Tibial artery (tissue), 4 donors: ENCODE measurements around the gene C6orf52.
"Not testable (repeated sequence)": the region's sequence is repeated elsewhere in the genome, so short reads cannot be mapped to it uniquely, and the experiment has no call there.

Experiments used
- DNase-seq, 2 donors: peaks; one replicate each; pipeline ENCODE4 v3.0.0-alpha.2; 2019
- H3K27ac ChIP-seq, 2 donors: fragments of 200-600 bp; sonication (generic) in 1 of 2; 1 replicate in 1 of 2; 2 replicates in 1 of 2; pipeline ENCODE4 v1.5.1; 2018 to 2019; ENCODE audit warnings: mild to moderate bottlenecking in 1 of 2
- H3K27me3 ChIP-seq, 2 donors: fragments of 200-600 bp; sonication (generic) in 1 of 2; one replicate each; pipeline versions ENCODE4 v1.5.1 to v1.6.0; 2016 to 2019
- H3K36me3 ChIP-seq, 3 donors: fragments of 200-600 bp; sonication (generic) in 2 of 3; one replicate each; pipeline ENCODE4 v1.5.1; 2016 to 2019; ENCODE audit warnings: mild to moderate bottlenecking in 2 of 3
- H3K4me1 ChIP-seq, 4 donors: fragments of 200-600 bp; sonication (generic) in 2 of 4; 1 replicate in 3 of 4; 2 replicates in 1 of 4; pipeline ENCODE4 v1.5.1; 2016 to 2019
- H3K4me3 ChIP-seq, 2 donors: fragments of 200-600 bp; sonication (generic) in 1 of 2; 1 replicate in 1 of 2; 2 replicates in 1 of 2; pipeline ENCODE4 v1.5.1; 2018 to 2019; ENCODE audit warnings: mild to moderate bottlenecking in 2 of 2
- H3K9me3 ChIP-seq, 3 donors: fragments of 200-600 bp; sonication (generic) in 1 of 3; one replicate each; pipeline ENCODE4 v1.5.1; 2016 to 2019
- intact Hi-C: fragments of 100-400 bp; cut with DNase I; formaldehyde crosslinking; loops from one replicate; pipeline ENCODE4 v1.15.0; 2023; ENCODE audit warnings: low total_unique reads
- TF ChIP-seq, protein P1 (sequence below), 2 experiments: fragments of 200-600 bp in 1 of 2; fragments of 450-650 bp in 1 of 2; IDR thresholded peaks; one replicate each; pipeline ENCODE4 v1.5.1; 2017 to 2019; ENCODE audit warnings: antibody characterized with exemption in 2 of 2, mild to moderate bottlenecking in 1 of 2, moderate library complexity in 1 of 2

Gene C6orf52

DNA sequence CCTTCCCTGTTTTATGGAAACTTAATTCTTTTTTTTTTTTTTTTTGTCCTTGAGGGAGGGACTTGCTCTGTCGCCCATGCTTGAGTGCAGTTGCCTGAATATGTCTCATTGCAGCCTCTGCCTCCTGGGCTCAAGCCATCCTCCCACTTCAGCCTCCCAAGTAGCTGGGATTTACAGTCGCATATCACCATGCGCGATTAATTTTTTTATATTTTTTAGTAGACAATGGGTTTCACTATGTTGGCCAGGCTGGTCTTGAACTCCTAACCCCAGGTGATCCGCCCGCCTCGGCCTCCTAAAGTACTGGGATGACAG is 29.1 kb upstream of the C6orf52 start:
- Histone ChIP-seq H3K27me3 (no peaks in the 10 kb centered on the region), H3K27ac (peak overlapping the region; percentile 78 to 92), H3K4me1 (peaks cover 7 to 47% (median 27%) of the 10 kb centered on the region in 4 donors), H3K9me3 (no peaks in the 10 kb centered on the region), H3K4me3 (peak overlapping the region; percentile 71 to 73), H3K36me3 (peaks cover 0 to 33% (median 12%) of the 10 kb centered on the region in 3 donors)
- no peak for DNase-seq
- TF ChIP-seq, protein P1, sequence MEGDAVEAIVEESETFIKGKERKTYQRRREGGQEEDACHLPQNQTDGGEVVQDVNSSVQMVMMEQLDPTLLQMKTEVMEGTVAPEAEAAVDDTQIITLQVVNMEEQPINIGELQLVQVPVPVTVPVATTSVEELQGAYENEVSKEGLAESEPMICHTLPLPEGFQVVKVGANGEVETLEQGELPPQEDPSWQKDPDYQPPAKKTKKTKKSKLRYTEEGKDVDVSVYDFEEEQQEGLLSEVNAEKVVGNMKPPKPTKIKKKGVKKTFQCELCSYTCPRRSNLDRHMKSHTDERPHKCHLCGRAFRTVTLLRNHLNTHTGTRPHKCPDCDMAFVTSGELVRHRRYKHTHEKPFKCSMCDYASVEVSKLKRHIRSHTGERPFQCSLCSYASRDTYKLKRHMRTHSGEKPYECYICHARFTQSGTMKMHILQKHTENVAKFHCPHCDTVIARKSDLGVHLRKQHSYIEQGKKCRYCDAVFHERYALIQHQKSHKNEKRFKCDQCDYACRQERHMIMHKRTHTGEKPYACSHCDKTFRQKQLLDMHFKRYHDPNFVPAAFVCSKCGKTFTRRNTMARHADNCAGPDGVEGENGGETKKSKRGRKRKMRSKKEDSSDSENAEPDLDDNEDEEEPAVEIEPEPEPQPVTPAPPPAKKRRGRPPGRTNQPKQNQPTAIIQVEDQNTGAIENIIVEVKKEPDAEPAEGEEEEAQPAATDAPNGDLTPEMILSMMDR (IDR thresholded peaks at IDR 0.05) = no peak
- intact Hi-C loops = loop anchor here (2.0 kb wide), 1 partner anchor 29 kb away; the partner anchor contains the start of genes C6orf52 and PAK1IP1

DNA sequence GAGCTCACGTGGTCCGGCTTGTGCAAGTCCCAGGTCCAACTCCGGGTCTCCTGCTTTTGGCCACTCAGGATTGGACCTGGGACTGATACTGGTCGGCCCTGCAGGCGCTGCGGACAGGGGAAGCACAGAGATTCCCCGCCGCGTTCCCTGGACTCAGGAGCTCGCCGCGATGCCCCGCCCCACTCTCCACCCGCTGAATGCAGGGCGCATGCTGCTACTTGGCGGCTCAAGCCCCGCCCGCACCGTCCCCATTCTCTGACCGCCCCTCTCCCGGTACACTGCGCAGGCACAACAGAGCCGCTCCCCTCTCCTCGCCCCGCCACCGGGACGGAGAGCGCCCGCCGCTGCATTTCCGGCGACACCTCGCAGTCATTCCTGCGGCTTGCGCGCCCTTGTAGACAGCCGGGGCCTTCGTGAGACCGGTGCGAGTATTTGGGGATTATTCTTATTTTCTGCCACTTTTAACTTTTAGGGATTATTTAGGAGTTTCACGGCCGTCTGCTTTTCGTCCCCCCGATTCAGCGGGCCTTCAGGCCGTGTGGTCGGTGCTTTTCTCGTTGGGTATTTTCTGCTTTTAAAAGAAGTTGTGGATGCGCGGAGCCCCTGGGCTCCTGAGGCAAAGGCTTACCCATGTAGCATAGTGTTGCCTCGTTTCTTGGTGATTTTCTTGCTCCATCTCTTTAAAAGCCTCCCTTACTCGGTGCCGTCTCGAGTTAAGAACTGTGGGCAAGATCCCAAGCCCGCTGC is 28.6 kb upstream of the C6orf52 start, which contains the start of gene TMEM14C:
TSS of gene TMEM14C (plus strand) at position 251 of the 747 bp plus-strand sequence. CDS start 1,544 bp downstream, outside the sequence.
- H3K4me3 ChIP-seq = peak within 1 kb of the TSS; percentile 71 to 73
- TF ChIP-seq, protein P1 (IDR thresholded peaks at IDR 0.05) = no peak
- peak; percentile 100 for DNase-seq
- H3K36me3 ChIP-seq = peaks cover 0 to 28% (median 7%) of the 10 kb centered on the region in 3 donors
- no peaks in the 10 kb centered on the region for H3K27me3 ChIP-seq
- no peaks in the 10 kb centered on the region for H3K9me3 ChIP-seq
- H3K4me1 ChIP-seq = peaks cover 7 to 47% (median 27%) of the 10 kb centered on the region in 4 donors
- intact Hi-C loops = loop anchor here (1.0 to 2.0 kb wide), 2 partner anchors 24 to 28 kb away; partner anchors contain the start of genes C6orf52, PAK1IP1 and TMEM14B
- H3K27ac ChIP-seq = peak within 1 kb of the TSS; percentile 78 to 92

DNA sequence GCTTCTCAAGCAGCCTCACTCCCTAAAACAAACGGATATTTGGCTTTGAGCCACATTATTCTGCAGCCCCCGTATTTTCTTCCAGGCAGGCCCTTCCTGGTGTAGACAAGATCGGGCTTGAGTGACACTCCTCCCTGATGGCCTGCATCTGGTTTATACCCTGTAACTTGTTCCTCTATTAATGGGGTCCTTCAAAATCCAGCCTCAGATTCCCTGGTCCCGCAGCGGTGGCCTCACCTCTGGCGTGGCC is 28.1 kb upstream of the C6orf52 start:
- Histone ChIP-seq H3K4me3 (peak overlapping the region; percentile 71 to 73), H3K27me3 (no peaks in the 10 kb centered on the region), H3K9me3 (no peaks in the 10 kb centered on the region), H3K4me1 (peaks cover 7 to 47% (median 27%) of the 10 kb centered on the region in 4 donors), H3K36me3 (peaks cover 0 to 23% (median 6%) of the 10 kb centered on the region in 3 donors), H3K27ac (peak overlapping the region; percentile 78 to 92)
- no peak for DNase-seq
- intact Hi-C loops = loop anchor here (1.0 to 2.0 kb wide), 2 partner anchors 25 to 28 kb away; partner anchors contain the start of genes C6orf52, PAK1IP1 and TMEM14B
- TF ChIP-seq, protein P1 (IDR thresholded peaks at IDR 0.05) = no peak

GRCh38 chr6:10721850-10722569 is 27.6 kb upstream of the C6orf52 start:
- no peaks in the 10 kb centered on the region for H3K9me3 ChIP-seq
- TF ChIP-seq, protein P1 (IDR thresholded peaks at IDR 0.05) = no peak
- peaks cover 7 to 47% (median 27%) of the 10 kb centered on the region in 4 donors for H3K4me1 ChIP-seq
- no peak for DNase-seq
- H3K27me3 ChIP-seq = no peaks in the 10 kb centered on the region
- H3K36me3 ChIP-seq = peaks cover 0 to 18% (median 6%) of the 10 kb centered on the region in 3 donors
- peak overlapping the region; percentile 78 to 92 for H3K27ac ChIP-seq
- peak overlapping the region; percentile 71 to 73 for H3K4me3 ChIP-seq
- intact Hi-C loops = loop anchor here (1.0 to 2.0 kb wide), 2 partner anchors 25 to 27 kb away; partner anchors contain the start of genes C6orf52, PAK1IP1 and TMEM14B

DNA sequence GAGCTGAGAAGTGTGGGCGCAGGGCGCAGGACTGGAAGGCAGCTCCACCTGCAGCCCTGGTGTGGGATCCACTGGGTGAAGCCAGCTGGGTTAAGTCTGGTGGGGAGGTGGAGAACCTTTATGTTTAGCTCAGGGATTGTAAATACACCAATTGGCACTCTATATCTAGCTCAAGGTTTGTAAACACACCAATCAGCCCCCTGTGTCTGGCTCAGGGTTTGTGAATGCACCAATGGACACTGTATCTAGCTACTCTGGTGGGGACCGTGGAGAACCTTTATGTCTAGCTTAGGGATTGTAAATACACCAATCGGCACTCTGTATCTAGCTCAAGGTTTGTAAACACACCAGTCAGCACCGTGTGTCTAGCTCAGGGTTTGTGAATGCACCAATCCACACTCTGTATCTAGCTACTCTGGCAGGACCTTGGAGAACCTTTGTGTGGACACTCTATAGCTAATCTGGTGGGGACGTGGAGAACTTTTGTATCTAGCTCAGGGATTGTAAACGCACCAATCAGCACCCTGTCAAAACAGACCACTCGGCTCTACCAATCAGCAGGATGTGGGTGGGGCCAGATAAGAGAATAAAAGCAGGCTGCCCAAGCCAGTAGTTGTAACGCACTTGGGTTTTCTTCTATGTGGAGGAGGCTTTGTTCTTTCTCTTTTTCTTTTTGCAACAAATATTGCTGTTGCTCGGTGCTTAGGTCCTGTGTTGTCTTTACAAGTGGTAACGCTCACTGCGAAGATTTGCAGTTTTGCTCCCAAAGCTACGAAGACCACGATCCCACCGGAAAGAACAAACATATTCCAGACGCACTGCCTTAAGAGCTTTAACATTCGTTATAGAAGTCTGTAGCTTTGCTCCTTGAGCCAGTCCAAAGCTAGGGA is 26.8 kb upstream of the C6orf52 start:
- intact Hi-C loops, DNase-seq, H3K27me3 ChIP-seq, H3K9me3 ChIP-seq: not testable (repeated sequence)
- Histone ChIP-seq H3K4me1 (peaks cover 7 to 47% (median 27%) of the 10 kb centered on the region in 4 donors), H3K4me3 (peak overlapping the region; percentile 59 to 67), H3K36me3 (peaks cover 0 to 10% (median 6%) of the 10 kb centered on the region in 3 donors), H3K27ac (peak overlapping the region; percentile 79 to 83)
